Spinal cord (tissue), 10 donors: ENCODE results near the gene FAM163B. TPM values are rescaled to one million over a fixed set of nuclear protein-coding genes. Genes with fewer than 3 reads are reported as not detected.

ENCODE experiments used
- DNase-seq, 6 donors: peaks; one replicate each; pipeline versions ENCODE4 v3.0.0 to v3.0.0-alpha.2; 2013 to 2015; ENCODE audit warnings: low spot score in 6 of 6, low read depth in 4 of 6
- H3K27ac ChIP-seq: one replicate; pipeline ENCODE4 v1.5.1; 2013; ENCODE audit warnings: low read depth, low read length, control low read depth
- H3K27me3 ChIP-seq: one replicate; pipeline ENCODE4 v1.6.1; 2013; ENCODE audit warnings: low read length; ENCODE audit not compliant: control insufficient read depth, insufficient read depth
- H3K36me3 ChIP-seq: one replicate; pipeline ENCODE4 v1.6.1; 2013; ENCODE audit warnings: low read length; ENCODE audit not compliant: control insufficient read depth, insufficient read depth
- H3K4me1 ChIP-seq: one replicate; pipeline ENCODE4 v1.6.1; 2013; ENCODE audit warnings: low read length; ENCODE audit not compliant: control insufficient read depth, insufficient read depth
- H3K4me3 ChIP-seq: one replicate; pipeline ENCODE4 v1.5.1; 2013; ENCODE audit warnings: low read depth, low read length, control low read depth
- H3K9me3 ChIP-seq: one replicate; pipeline ENCODE4 v1.6.1; 2013; ENCODE audit warnings: low read length; ENCODE audit not compliant: control insufficient read depth, insufficient read depth
- WGBS: methylation state at CpG from one replicate; pipeline ENCODE4 v1.1.5; 2013; ENCODE audit warnings: missing lambda C conversion rate; ENCODE audit not compliant: insufficient coverage; 5-methylcytosine and 5-hydroxymethylcytosine counted together
- polyA plus RNA-seq, 2 donors: library from polyadenylated mRNA; unstranded; fragments of 120-200 nt; gene quantifications; one replicate each; pipeline ENCODE4 v1.2.1, GENCODE V29; 2013; ENCODE audit not compliant: insufficient read length in 2 of 2
- total RNA-seq, 2 donors: library from RNA; depleted of rRNA in 1 of 2; stranded (reverse); fragments of 120-200 nt in 1 of 2; fragments of >200 nt in 1 of 2; gene quantifications; one replicate each; pipeline versions ENCODE4 v1.2.3 to v1.2.4, GENCODE V29; 2013 to 2014
- donor health status: healthy.

The FAM163B gene
- total and polyA plus RNA-seq, 4 donors, result 5.0 to 29.1 (median 17.9) TPM

DNA sequence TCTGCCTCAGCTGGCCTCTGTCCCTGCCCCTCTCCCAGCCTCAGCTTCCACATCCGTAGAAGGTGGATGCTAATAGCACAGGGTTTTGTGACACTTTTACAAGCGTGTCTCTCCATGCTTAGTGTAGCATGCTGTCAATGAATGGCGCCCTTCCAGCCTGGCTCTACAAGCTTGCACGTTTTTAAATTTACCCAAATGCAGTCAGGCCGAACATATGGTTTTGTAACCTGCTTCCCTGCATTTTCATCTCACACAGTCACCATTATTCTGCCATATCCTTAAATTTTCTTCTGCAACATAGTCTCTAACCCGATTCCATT, 28.8 kb downstream of the FAM163B start:
- Histone ChIP-seq H3K27me3 (peaks cover 3% of the 10 kb centered on the region), H3K36me3 (peaks cover 42% of the 10 kb centered on the region), H3K4me3 (no peak overlapping the region), H3K27ac (no peak overlapping the region), H3K9me3 (no peaks in the 10 kb centered on the region), H3K4me1 (peaks cover 84% of the 10 kb centered on the region)
- 42% methylated on average over 5 of the region's 6 CpGs for WGBS
- DNase-seq, result peak in 2 of 6 donors; percentile 77 to 93

- Histone ChIP-seq H3K36me3 (peaks cover 47% of the 10 kb centered on the region), H3K27me3 (peaks cover 3% of the 10 kb centered on the region), H3K27ac (no peak overlapping the region), H3K9me3 (no peaks in the 10 kb centered on the region), H3K4me3 (no peak overlapping the region), H3K4me1 (peaks cover 82% of the 10 kb centered on the region)
- WGBS, result 72% methylated on average over 28 of the region's 31 CpGs
- no peak for DNase-seq
Observed at GRCh38 chr9:133579601-133580418, 29.4 kb downstream of the FAM163B start.

- DNase-seq, result no peak
- Histone ChIP-seq H3K36me3 (peaks cover 49% of the 10 kb centered on the region), H3K9me3 (no peaks in the 10 kb centered on the region), H3K4me1 (peaks cover 82% of the 10 kb centered on the region), H3K27me3 (peaks cover 3% of the 10 kb centered on the region), H3K4me3 (no peak overlapping the region), H3K27ac (no peak overlapping the region)
- 55% methylated on average over 35 of the region's 41 CpGs for WGBS
Observed at GRCh38 chr9:133578524-133579441, 30.4 kb downstream of the FAM163B start.

- Histone ChIP-seq H3K9me3 (no peaks in the 10 kb centered on the region), H3K27me3 (peaks cover 3% of the 10 kb centered on the region), H3K4me3 (no peak overlapping the region), H3K36me3 (peaks cover 45% of the 10 kb centered on the region), H3K27ac (no peak overlapping the region), H3K4me1 (peaks cover 87% of the 10 kb centered on the region)
- DNase-seq, result no peak
- 80% methylated on average over 2 of the region's 3 CpGs for WGBS
Observed at GRCh38 chr9:133577737-133578112, 31.5 kb downstream of the FAM163B start.

- WGBS, result 63% methylated on average over 28 of the region's 34 CpGs
- Histone ChIP-seq H3K4me1 (peaks cover 87% of the 10 kb centered on the region), H3K36me3 (peaks cover 42% of the 10 kb centered on the region), H3K27me3 (peaks cover 3% of the 10 kb centered on the region), H3K9me3 (no peaks in the 10 kb centered on the region), H3K27ac (no peak overlapping the region), H3K4me3 (no peak overlapping the region)
- DNase-seq, result no peak
Observed at GRCh38 chr9:133576875-133577736, 32.1 kb downstream of the FAM163B start.

- no peak for DNase-seq
- no peaks in the 10 kb centered on the region for H3K9me3 ChIP-seq
- no peak overlapping the region for H3K4me3 ChIP-seq
- peaks cover 45% of the 10 kb centered on the region for H3K36me3 ChIP-seq
- H3K27me3 ChIP-seq, result peaks cover 3% of the 10 kb centered on the region
- H3K27ac ChIP-seq, result no peak overlapping the region
- WGBS, result 60% methylated on average over 23 of the region's 23 CpGs
- H3K4me1 ChIP-seq, result peaks cover 90% of the 10 kb centered on the region
Observed at GRCh38 chr9:133576031-133576874, 32.9 kb downstream of the FAM163B start.

GRCh38 chr9:133575186-133576030, 33.8 kb downstream of the FAM163B start:
- Histone ChIP-seq H3K27me3 (peaks cover 3% of the 10 kb centered on the region), H3K9me3 (no peaks in the 10 kb centered on the region), H3K4me3 (no peak overlapping the region), H3K36me3 (peaks cover 50% of the 10 kb centered on the region), H3K27ac (no peak overlapping the region), H3K4me1 (peaks cover 93% of the 10 kb centered on the region)
- no peak for DNase-seq
- WGBS, result 72% methylated on average over 32 of the region's 32 CpGs

DNA sequence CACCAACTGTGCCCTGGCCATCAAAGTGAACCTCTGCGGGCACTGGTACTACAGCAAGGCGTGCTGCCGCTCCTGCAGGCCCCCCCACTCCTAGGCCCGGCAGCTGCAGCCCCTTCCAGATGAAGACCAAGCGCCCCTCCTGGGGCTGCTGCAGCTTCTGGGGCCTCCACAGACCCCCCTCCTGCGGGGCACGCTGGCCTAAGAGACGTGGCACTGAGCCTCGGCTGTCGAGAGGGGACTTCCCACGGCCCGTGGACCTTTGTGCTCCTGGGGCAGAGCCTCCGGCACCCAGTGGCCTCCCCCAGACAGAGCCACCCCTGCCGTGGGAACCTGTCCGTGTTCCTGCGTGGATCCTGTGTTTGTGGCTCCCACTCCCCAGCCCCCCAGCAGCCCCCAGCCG, 34.4 kb downstream of the FAM163B start:
- Histone ChIP-seq H3K9me3 (no peaks in the 10 kb centered on the region), H3K4me1 (peaks cover 92% of the 10 kb centered on the region), H3K4me3 (no peak overlapping the region), H3K27me3 (peaks cover 3% of the 10 kb centered on the region), H3K27ac (no peak overlapping the region), H3K36me3 (peaks cover 53% of the 10 kb centered on the region)
- WGBS, result 76% methylated on average over 15 of the region's 17 CpGs
- no peak for DNase-seq
